ENCODE data around the gene THSD7B. TPM values are rescaled to one million over a fixed set of nuclear protein-coding genes. Genes with fewer than 3 reads are reported as not detected.

The THSD7B gene
- polyA plus RNA-seq, 1 donor from 2014 or later: 0.46 TPM

- Histone ChIP-seq H3K79me2 (replicated peaks; ENCODE audit: insufficient read depth, low read length) (no peaks in the 10 kb centered on the region), H3K9me2 (ENCODE audit: insufficient read depth, low read length) (no peaks in the 10 kb centered on the region), H3K27ac (ENCODE audit: low read length) (no peak overlapping the region), H3K36me3 (ENCODE audit: insufficient read depth, low read length) (no peaks in the 10 kb centered on the region), H3K9ac (ENCODE audit: low read length) (no peak overlapping the region), H4K20me1 (ENCODE audit: insufficient read depth) (no peaks in the 10 kb centered on the region), H3K4me3 (ENCODE audit: low read length) (no peak overlapping the region), H3F3A (ENCODE audit: insufficient read depth, low read length, poor library complexity, severe bottlenecking) (no peaks in the 10 kb centered on the region), H3K27me3 (ENCODE audit: insufficient read depth, low read depth, low read length) (no peaks in the 10 kb centered on the region), H3K4me2 (ENCODE audit: low read length) (no peak overlapping the region), H2AFZ (ENCODE audit: low read depth, low read length) (no peak overlapping the region), H3K9me3 (ENCODE audit: low read length) (no peaks in the 10 kb centered on the region)
- TF ChIP-seq, protein P1, sequence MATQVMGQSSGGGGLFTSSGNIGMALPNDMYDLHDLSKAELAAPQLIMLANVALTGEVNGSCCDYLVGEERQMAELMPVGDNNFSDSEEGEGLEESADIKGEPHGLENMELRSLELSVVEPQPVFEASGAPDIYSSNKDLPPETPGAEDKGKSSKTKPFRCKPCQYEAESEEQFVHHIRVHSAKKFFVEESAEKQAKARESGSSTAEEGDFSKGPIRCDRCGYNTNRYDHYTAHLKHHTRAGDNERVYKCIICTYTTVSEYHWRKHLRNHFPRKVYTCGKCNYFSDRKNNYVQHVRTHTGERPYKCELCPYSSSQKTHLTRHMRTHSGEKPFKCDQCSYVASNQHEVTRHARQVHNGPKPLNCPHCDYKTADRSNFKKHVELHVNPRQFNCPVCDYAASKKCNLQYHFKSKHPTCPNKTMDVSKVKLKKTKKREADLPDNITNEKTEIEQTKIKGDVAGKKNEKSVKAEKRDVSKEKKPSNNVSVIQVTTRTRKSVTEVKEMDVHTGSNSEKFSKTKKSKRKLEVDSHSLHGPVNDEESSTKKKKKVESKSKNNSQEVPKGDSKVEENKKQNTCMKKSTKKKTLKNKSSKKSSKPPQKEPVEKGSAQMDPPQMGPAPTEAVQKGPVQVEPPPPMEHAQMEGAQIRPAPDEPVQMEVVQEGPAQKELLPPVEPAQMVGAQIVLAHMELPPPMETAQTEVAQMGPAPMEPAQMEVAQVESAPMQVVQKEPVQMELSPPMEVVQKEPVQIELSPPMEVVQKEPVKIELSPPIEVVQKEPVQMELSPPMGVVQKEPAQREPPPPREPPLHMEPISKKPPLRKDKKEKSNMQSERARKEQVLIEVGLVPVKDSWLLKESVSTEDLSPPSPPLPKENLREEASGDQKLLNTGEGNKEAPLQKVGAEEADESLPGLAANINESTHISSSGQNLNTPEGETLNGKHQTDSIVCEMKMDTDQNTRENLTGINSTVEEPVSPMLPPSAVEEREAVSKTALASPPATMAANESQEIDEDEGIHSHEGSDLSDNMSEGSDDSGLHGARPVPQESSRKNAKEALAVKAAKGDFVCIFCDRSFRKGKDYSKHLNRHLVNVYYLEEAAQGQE (IDR thresholded peaks at IDR 0.05; ENCODE audit: borderline replicate concordance): no peak
- TF ChIP-seq TAF1 (IDR thresholded peaks at IDR 0.05; ENCODE audit: low read depth): no peak
- TF ChIP-seq CTCF (IDR thresholded peaks at IDR 0.05; ENCODE audit: poor library complexity, severe bottlenecking): no peak
- TF ChIP-seq POLR2AphosphoS5 (IDR thresholded peaks at IDR 0.05): no peak
- no peak for TF ChIP-seq SMC3 (conservative IDR thresholded peaks at IDR 0.05; ENCODE audit: poor library complexity)
- TF ChIP-seq EZH2 (IDR thresholded peaks at IDR 0.05; ENCODE audit: borderline replicate concordance, insufficient read depth, low read length, poor library complexity, severe bottlenecking): no peak
- TF ChIP-seq MXI1 (conservative IDR thresholded peaks at IDR 0.05; ENCODE audit: poor library complexity, severe bottlenecking): no peak
- no peak for TF ChIP-seq EP300 (conservative IDR thresholded peaks at IDR 0.05; ENCODE audit: poor library complexity, severe bottlenecking)
- TF ChIP-seq RAD21 (conservative IDR thresholded peaks at IDR 0.05): no peak
Measured at GRCh38 chr2:136905779-136906178, 140.4 kb downstream of the THSD7B start.

DNA sequence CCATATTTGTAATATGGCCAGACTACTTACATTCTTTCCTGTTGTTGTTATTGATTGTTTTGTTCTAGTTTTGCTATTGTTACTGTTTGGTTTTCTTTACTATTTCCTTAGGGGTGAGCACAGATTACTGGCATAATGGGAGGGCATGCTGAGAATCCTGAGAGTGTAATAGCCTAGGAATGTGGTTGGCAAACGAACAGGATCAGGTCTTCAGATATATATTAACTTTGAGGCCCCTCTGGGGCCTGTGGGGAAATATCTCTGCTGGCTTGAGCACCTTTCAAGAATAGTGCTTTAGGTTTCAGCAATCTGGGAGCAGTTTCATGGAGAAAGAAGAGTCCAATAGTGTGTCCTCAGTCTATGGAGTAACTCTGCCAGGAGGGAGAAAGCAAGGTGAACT, 144.4 kb downstream of the THSD7B start:
- H3K36me3 ChIP-seq (ENCODE audit: insufficient read depth, low read length): no peaks in the 10 kb centered on the region
- no peak overlapping the region for H3K4me3 ChIP-seq (ENCODE audit: low read length)
- no peaks in the 10 kb centered on the region for H3K9me3 ChIP-seq (ENCODE audit: low read length)
- no peaks in the 10 kb centered on the region for H4K20me1 ChIP-seq (ENCODE audit: insufficient read depth)
- no peaks in the 10 kb centered on the region for H3K9me2 ChIP-seq (ENCODE audit: insufficient read depth, low read length)
- no peak overlapping the region for H3K9ac ChIP-seq (ENCODE audit: low read length)
- no peaks in the 10 kb centered on the region for H3K27me3 ChIP-seq (ENCODE audit: insufficient read depth, low read depth, low read length)
- no peak overlapping the region for H2AFZ ChIP-seq (ENCODE audit: low read depth, low read length)
- H3K79me2 ChIP-seq (replicated peaks; ENCODE audit: insufficient read depth, low read length): no peaks in the 10 kb centered on the region
- TF ChIP-seq EZH2 (IDR thresholded peaks at IDR 0.05; ENCODE audit: borderline replicate concordance, insufficient read depth, low read length, poor library complexity, severe bottlenecking) (no peak), CTCF (IDR thresholded peaks at IDR 0.05; ENCODE audit: poor library complexity, severe bottlenecking) (no peak), SMC3 (conservative IDR thresholded peaks at IDR 0.05; ENCODE audit: poor library complexity) (no peak), POLR2AphosphoS5 (IDR thresholded peaks at IDR 0.05) (no peak), EP300 (conservative IDR thresholded peaks at IDR 0.05; ENCODE audit: poor library complexity, severe bottlenecking) (no peak), RAD21 (conservative IDR thresholded peaks at IDR 0.05) (no peak)
- TF ChIP-seq, protein P1 (IDR thresholded peaks at IDR 0.05; ENCODE audit: borderline replicate concordance): no peak
- no peak overlapping the region for H3K4me2 ChIP-seq (ENCODE audit: low read length)
- no peak overlapping the region for H3K27ac ChIP-seq (ENCODE audit: low read length)
- H3F3A ChIP-seq (ENCODE audit: insufficient read depth, low read length, poor library complexity, severe bottlenecking): no peaks in the 10 kb centered on the region
